GM04504 (cell line): ENCODE measurements around the gene NAGLU.

Source experiments
- DNase-seq: peaks from one replicate; pipeline ENCODE4 v3.0.0-alpha.2; 2012; ENCODE audit warnings: low read depth

NAGLU gene

DNA sequence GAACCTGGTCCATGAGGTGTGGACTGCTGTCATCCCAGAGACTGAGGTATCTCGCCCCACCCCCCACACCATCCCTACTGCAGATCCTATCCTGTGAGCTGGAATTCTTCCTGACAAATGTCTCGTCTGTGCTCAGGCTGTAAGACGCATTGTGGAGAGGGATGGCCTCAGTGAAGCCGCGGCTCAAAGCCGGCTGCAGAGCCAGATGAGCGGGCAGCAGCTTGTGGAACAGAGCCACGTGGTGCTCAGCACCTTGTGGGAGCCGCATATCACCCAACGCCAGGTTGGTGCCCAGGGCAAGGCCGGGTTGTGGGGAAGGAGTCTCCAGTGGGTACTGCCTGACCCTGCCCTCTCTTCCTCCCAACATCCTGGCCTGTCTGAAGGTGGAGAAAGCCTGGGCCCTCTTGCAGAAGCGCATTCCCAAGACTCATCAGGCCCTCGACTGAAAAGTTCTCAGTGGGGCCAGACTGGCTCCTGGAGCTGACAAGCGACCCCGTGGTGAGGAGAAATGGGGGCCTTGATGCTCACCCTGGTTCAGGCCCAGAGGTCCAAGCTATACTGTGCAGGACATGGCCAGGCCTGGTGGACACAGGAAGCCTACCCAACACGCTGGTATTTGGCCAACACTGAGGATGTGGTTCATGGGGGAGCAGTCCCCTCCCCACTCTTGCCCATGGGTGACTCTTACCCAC, 29.6 kb downstream of the NAGLU start:
- DNase-seq, result no peak

DNA sequence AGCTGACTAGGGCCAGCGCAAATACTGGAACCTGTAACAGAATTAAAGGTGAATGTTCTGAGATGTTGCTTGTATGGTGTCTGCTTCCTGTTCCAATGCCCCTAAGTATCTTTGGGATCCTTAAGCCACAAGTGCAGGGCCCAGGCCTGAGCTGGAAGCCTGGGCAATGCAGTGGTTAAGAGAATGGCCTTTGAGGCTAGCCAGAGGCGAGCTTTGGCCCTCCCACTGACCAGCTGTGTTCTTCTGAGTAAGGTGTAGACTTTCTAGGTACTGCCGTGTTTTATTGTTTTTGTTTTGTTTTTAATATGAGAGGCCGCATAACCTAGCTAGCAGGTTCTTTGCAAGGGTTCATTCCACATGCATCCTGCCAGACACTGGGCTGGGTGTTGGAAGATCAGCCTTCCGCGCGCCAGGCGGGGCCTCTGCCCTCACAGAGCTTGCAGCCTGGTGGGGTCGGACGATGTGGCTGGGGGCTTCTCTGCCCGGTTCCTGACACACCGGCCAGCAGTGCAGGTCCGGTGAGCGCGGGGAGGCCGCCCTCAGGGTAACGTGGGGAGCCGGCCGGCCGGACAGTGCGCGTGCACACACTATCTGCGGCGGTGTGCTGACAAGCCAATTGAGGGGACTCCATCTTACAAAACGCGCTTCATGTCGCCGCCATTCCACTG, 30.3 kb downstream of the NAGLU start:
- DNase-seq, result no peak

DNA sequence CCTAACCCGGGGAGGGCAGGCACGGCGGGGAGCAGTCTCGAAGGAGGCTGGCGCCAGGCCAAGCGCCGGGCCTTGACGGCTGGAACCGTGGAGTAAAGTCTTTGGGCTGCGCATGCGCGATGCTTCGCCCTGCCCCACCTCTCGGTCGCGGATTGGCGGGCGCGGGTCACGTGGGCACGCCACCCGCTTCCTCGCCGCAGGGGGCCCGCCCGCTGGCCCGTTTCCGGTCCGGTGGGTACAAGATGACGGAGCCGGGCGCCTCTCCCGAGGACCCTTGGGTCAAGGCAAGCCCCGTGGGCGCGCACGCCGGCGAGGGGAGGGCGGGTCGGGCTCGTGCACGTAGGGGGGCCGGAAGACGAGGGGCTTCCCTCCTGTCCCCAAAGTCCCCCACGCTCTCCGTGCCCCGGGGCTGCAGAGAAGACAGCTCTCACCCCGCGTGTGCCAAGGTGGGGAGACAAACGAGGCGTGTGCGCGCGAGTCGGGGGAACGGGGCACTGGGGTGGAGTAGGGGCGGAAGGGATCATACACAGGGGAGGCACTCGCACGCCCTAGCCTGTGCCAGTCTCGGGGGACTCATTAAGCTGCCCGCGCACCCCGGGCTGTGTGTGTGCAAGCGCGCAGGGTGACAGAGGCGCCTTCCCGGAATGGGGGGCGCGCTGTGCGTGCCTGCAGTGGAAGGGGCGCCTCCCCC, 31.0 kb downstream of the NAGLU start, which contains the start of gene MLX:
Gene MLX (plus strand): TSS at position 218 of the 691 bp plus-strand sequence. CDS start 25 bp downstream, at position 243.
- DNase-seq, result peak; percentile 78

DNA sequence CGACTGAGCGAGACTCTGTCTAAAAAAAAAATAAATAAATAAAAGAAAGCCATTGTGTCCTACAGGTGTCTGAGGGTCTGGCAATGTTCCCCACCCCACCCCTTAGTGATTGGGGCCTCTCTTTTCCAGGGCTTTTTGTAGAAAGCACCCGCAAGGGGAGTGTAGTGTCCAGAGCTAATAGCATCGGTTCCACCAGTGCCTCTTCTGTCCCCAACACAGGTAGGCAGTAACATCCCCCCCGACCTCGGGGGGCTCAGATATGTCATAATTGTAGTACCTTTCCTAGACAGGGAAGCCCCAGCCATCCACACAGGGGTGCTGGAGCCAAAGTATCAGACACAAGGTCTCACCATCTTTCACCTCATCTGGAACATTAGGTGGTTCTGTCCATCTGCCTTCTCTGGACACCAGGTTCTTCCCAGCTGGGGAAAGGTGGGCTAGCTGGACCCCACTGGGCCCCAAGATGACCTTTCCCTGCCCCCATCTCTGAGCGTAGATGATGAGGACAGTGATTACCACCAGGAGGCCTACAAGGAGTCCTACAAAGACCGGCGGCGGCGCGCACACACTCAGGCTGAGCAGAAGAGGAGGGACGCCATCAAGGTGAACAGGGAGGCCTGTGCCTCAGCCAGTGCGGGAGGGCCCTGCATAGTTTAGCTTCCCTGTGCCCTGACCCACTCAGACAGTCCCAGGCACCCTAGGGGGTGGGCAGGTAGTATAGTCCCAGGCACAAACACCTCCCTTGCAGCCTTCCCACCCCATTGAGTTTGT, 32.5 kb downstream of the NAGLU start:
- no peak for DNase-seq

DNA sequence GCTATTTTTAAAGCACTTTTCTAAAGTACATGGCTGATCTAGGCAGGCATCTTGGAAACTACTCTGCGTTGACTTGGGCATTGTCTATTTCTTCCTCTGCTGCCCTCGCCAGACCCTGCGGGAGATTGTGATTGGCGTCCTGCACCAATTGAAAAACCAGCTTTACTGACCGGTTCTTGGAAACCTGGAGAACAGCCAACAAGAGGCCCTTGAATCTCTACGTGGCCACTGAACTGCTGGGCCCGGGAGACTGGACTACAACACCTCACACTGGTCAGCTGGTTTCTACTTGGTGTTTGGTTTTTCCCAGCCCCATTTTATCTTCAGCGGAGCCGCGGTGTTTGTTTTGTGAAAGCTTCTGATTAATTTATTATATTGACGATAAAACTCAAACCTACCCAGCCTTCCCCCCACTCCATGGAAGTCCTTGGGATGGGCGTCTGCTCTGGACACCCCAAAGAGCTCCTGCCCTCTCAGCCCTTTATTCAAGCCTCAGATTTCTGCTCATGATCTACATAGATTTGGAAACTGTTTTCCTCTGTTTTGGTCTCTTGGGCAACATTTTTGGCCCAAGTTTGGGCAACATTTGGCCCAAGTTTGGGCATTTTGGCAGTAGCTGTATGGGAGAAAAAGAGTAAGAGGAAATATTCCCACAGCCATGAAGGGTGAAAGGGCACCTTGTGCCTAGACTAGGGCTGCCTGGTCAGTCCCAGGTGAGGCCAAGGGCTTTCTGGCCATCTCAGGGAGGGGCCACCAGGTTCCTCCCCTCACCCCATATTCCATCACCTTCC, 35.6 kb downstream of the NAGLU start:
- no peak for DNase-seq

DNA sequence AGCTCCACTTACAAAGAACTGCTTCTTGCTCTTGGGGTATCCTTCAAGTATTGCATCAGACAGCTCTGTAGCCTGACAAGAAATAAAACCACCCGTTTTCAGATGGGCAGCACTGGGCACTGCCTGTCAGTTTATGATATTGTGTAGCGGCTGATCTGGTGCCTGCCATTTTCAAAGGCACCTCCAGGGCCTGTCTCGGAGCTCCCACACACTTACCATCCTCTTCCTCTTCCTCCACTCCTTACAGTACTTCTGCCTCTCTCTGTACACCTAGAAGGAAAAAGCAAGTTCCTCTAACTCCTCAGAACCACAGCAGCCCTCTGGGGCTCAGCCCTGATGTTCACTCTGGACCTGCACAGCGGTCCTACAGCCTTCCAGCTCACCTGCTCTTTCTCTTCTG, 37.1 kb downstream of the NAGLU start:
- no peak for DNase-seq

DNA sequence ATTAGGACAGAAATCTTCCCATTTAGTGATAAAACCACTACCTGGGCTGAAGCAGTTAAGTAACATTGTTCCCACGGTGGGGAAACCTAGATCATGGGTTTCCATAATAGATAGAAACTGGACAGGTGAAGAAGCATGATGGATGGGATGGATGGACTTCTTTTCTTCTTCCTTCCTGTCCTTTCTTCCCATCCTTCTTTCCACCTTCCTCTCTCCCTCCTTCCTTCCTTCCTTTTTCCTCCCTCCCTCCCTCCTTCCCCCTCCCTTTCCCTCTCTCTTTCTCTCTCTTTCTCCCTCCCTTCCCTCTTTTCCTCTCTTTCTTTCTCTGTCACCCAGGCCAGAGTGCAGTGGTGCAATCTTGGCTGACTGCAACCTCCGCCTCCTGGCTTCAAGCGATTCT, 38.4 kb downstream of the NAGLU start:
- DNase-seq, result no peak

DNA sequence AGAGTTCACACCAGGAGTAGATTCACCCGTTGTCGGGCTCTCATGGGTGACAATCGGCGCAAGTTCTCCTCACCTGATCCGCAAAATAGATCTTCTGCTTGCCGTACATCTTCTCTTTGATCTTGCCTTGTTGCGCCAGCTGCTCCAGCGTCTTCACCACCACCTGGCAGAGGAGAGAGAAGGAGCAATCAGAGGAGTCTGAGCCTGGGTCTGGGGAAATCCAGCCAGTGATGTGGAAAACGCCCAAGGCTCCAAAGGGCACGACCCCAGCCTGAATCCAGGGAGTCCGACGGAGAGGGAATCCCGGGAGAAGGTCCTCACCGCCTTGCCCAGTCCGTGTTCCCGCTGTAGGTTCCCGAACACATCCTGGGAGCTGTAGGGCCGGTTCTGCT, 41.1 kb downstream of the NAGLU start:
- no peak for DNase-seq

DNA sequence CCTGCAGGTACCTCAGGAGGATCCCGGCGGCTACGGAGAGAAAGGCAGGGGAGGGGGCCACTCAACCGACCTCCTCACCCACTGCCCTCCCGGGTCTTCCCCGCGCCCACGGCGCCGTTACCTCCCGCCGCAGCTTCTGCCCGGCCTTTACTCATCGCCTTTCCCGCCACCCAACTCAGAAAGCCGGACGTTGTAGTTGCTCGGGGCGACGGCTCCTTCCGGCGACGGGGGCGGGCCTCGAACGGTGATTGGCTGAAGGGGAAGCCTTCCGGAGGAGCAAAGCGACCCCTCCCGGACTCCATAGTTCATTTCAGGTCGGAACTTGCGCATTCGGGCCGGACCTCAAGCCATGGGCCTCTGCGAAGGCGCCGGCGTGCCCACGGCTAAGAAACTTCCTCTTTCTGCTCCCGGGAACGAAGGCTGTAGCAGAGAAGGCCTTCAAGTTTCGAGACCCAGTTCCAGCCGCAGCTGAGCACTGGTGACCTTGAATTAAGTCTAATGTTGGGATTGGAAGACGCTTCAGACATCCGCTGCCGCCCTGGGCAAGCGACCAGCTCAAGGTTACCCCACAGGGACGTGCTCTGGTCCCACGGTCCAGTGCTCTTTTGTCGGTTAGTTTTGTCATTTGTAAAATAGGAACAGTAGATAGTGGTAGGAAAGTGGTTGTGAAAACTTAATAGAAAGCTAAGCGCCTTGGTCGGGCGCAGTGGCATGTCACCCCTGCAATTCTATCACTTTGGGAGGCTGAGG, 41.7 kb downstream of the NAGLU start, which contains the start of gene PSMC3IP:
Gene PSMC3IP (minus strand): TSS at position 198 of the 750 bp plus-strand sequence. CDS start 43 bp downstream, at position 155.
- DNase-seq, result peak; percentile 90

DNA sequence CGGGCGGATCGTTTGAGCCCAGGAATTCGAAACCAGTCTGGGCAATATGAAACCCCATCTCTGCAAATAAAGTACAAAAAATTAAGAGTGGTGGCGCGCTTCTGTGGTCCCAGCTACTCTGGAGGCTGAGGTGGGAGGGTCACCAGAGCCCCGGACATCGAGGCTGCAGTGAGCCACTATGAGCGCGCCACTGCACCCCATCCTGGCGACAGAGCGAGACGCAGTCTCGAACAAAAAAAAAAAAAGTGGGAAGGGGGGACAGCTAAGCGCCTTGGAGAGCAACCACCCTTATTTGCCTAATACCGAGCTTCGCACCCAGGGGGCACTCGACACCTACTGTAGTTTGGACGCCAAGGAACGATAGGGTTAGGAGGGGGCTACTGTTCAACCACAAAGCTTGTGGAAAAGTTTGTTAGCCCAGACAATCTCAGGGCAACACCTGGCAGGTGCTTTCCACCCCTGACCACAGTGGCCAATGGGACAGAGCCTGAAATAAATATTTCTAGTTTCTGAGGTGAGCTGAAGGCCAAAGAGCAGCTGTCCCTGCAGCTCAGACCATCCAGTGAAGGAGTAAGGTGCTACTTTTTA, 42.3 kb downstream of the NAGLU start:
- DNase-seq, result no peak

DNA sequence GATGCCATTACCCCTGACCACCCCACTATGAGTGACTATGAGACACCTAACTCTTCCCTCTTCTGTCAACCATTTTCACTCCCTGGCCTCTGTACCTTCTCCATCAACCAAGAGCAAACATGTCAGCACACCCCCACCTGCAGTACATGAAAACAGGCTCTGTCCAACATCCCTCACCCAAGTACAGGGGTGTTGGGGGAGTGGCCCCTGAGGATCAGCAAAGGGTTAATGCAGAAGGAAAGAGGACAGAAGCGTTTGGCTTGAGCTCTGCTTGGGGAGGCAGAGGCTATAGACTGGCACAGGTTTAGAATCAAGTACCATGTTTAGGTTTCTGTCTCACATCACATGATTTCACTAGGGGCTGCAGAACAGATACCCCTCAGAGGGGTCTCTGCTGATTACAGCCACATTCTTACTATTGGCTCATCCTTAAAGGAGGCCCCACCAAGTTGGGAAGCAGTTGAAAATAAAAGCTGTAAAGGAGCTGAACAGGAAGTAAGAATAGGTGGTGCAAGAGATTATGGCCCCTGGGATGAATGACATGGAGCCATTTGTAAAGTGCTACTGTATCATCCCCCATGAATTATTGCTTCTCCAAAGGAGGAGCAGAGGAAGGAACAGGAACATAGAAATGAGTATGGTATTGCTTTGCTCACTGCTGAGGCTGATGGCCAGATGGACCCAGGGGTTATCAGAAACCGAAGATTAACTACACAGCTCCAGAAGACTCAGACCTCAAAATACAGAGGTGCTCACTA, 43.9 kb downstream of the NAGLU start:
- DNase-seq, result no peak

DNA sequence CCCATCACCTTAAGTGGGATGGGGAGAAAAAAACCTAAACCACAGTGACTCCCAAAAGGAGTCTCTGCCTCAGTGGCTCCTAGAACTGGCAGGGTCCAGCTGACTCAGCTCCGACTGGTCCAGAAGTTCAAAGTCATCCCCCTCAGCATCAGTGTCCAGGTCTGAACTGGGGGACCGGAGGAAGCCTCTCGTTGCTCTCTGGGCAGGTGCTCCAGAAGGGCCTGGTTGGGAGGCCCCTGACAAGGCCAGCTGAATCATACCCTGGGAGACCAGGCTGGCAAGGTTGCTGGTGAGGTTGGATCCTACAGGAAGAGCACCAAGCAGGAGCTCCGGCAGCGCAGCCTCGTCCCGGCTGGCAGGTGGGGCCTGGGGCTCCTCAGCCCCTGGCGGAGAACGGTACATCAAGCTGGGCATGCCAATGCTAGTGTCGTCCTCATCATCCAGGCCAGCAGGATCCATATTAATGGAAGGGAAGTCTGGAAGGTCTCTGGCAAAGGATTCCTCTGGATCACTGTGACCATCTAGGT, 45.8 kb downstream of the NAGLU start:
- no peak for DNase-seq

DNA sequence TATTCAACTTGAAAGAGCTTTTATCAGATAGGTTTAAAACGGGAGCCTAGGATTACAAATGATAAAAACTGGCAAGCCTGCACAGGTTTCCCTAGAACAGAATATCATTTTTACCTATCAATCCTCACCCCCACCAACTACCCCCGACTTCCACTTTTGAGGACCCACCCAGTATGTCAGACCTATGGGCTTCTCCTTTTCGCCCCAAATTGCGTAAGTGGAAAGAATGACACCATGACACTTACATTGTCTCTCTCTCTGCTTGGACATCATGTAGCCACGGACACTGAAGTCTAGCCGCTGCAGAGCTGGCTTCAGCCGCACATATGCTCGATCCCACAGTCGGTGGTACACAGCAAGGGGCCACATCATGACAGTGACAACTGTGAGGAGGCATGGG, 48.8 kb downstream of the NAGLU start:
- DNase-seq, result no peak

DNA sequence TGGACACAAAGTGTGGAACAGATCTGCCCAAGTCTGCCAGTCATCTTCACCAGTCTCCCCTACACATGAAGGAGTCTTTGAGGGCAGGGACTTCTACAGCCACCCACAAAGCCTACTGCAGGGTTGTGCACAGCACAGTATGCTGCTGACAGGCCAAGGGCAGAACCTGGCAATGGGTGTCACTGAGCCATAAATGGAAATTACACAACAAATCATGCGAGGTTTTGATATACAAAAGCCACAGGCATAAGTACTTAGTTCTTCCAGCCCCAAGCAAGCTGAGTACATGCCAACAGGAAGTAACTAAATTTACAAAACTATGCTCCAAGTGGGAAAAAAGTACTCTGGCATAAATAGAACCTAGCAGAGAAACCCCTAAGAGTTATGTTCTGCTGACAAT, 49.3 kb downstream of the NAGLU start:
- no peak for DNase-seq

DNA sequence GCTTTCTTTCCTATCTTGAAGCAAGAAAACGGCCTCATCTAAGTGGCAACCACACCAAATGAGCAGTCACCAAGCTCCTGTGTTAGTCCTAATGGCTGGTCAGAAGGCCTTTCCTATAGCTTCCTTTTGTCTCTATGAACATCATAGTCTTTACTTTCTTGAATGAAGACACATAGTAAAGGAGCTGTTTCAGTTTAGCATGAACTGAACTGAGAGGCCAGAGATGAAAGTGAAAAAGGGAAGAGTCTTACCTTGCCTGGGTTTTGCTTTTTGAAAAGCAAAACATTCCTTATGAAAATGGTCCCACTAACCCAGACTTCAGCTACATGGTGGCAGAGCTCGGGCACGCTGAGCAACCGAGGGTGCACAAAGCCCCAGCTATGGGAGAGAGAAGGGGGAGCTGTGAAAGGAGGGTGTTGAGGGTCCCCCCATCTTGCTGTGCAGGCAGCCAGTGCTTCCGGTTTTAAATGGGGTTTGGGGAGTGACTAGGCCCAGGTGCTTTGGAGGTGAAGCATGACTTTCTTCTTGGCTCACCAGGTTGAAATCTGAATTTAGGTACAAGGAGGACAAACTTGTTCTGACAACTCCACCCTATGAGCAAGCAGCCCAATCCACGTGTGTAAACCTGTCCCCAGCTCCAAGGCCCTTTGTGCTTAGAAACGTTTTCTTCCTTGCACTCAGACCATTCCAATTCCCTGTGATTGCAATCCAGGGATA, 50.6 kb downstream of the NAGLU start:
- no peak for DNase-seq

DNA sequence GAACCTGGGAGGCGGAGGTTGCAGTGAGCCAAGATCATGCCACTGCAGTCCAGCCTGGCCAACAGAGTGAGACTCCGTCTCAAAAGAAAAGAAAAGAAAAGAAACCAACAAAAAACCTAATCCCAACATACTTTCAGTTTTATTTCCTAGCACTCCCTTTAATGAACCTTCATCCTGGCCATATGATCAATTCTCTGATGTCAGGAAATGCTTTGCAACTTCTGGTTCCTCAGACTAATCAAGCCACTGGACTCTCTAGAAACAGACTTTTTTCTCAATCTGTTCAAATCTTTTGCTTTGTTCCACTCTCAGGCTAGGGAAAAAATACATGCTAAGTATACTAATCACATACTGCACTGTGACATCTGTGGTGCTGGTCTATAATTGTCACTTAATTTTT, 54.8 kb downstream of the NAGLU start:
- no peak for DNase-seq

DNA sequence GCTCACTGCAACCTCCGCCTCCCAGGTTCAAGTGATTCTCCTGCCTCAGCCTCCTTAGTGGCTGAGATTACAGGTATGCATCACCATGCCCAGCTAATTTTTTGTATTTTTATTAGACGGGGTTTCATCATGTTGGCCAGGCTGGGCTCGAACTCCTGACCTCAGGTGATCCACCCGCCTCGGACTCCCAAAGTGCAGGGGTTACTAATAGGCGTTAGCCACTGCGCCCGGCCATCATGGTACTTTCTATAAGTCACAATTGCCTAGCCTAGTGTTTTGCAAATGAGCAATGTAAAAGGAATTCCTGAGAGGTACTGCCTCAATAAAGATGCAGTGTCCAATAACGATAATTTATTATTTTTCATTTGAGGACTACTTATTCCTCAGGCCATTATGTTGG, 55.4 kb downstream of the NAGLU start:
- DNase-seq, result no peak
